HG02938 (cell line): Measurements from ENCODE around the gene KAZALD1.
"Not testable (repeated sequence)": the region's sequence is repeated elsewhere in the genome, so short reads cannot be mapped to it uniquely, and the experiment has no call there.

Source experiments
- ATAC-seq: cut with Tn5 transposase; IDR thresholded peaks from one replicate; pipeline ENCODE4 v1.9.1; 2021; ENCODE audit warnings: mild to moderate bottlenecking, moderate library complexity; ENCODE audit not compliant: unreplicated experiment

KAZALD1 gene

DNA sequence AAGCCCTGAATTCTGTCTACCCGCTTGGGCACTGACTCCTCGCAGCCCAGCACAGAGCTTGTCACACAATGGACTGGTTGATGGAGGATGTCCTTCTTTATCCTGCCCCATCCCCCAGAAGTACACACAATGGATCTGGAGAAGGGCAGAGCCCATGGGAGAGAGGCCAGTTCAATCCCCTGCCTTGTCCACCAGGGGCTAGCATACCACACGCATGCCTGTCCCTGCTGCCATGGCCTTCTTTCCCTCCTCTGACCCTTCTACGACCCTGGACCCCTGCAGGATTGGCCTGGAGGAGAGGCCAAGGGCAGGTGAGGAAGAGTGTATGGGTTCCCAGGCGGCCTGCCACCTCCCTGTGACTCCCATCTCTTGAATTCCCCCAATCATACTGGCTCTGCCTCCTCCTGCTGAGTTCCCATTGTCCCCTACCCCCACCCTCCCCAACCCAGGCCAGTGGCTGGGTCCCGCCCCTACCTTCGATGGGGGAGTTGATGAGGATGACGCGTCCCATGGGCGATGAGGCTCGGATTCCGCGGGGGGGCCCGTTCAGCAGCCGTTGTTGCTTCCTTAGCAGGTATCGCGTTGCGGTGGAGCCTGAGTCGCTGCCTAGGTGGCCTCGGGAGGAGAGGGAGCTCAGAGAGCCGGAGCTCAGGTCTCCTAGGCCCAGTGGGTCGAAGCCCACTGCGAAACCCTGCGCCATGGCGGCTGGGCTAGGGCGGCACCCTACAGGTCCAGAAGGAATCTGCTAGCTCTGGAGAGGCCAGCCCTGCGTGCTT, 32.1 kb upstream of the KAZALD1 start:
- no peak for ATAC-seq

DNA sequence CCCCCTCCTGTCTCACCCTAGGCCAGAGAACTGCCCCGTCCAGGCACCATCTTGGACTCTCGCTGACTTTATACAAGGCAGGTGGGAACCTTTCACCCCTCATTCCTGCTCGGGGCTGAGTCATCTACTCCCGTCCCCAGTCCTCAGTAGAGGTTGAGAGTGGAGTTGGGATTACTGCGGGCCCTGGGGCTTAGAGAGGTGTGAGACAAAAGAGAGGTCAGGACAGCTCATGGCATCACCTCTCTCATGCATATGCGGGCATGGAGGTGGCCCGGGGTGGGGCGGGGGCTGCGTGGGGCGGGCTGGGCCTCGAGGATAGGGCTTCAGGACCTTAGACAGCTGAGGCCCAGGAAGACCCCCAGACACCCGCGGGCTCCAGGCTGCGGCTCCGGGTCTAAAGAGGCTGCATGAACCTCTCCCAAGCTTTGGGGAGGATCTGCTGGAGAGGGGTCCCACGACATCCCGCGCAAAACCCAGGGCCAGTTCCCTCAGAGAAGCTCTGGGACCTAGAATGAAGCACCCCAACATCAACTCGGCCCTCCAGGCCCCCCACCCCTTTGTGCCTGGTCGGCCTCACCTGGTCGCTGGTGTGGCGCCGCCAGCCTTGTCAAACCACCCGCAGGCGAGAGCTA, 31.2 kb upstream of the KAZALD1 start:
- no peak for ATAC-seq

DNA sequence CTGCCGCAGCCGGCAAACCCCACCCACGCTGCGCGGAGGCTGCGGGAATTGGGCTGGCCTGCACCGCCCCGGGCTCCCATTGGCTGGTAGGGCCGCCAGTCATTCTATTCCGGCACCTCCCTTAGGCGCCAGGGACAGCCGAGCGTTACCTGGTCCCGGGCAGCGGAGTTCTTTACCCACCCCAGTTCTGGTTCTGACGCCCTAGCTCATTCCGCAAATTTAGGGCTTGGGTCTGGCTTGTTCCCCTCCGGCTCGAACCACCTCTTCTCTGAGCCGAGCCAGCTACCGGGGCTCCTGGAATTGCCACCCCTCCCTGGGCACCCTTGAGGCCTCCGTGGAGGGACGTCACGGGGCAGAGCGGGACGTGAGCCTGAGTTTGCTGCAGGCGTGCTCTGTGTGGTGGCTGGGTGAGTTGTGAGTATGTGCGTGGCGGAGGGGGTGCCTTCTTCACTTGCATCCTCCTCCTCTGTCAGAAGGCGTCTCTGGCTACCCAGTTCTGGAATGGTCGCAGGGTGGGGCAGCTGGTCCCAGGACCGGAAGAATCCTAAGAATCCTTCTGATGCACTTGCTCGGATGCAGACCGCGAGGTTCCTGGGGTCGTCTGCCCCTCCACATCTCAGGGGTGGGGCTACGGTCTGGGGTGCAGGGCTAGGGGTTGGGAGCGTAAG, 30.5 kb upstream of the KAZALD1 start, which contains the start of the genes PDZD7 and SFXN3:
Gene PDZD7 (minus strand): TSS at position 2 of the 668 bp plus-strand sequence. CDS start 910 bp downstream, outside the sequence.
Gene SFXN3 (plus strand): TSS at position 107 of the 668 bp plus-strand sequence. CDS start 3,461 bp downstream, outside the sequence.
- peak; percentile 71 for ATAC-seq

DNA sequence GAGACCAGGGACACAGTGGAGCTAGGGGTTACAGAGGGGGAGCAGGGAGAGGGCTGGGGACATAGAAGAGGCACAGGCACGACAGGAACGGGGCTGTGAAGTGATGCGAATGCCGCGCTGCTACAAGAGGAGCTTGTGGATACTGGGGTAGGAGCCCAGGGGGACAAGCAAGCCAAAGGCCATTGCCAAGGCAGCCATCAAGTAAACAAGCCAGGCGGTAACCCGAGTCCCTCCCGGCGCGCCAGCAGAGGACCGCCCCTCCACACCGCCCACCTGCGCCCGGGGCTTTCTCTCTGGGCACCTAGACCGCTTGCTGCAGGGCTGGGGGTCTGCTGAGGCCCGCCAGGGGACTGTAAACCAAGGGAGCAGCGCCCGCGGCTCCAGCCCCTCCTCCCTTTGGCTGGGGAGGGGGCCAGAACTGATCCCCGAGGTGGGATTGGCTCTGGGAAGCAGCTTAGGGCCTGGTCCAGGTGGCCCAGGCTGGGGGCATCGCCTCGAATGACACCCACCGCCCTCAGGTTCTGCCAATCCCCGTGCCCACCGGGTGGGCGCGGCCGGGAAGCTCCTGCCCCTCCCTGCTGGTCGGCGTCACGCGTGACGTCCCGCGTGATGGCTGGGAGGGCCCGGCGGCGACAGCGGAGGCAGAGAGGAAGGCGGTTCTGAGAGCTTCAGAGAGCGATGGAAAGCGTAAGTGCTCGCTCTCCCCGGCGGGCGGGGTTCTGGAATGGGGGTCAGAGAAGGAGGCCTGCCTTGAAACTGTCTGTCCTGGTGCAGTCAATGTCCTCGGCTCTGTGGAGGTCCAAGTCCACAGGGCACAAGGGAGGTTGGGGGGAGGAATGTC, 29.8 kb upstream of the KAZALD1 start:
- ATAC-seq = peak; percentile 49

DNA sequence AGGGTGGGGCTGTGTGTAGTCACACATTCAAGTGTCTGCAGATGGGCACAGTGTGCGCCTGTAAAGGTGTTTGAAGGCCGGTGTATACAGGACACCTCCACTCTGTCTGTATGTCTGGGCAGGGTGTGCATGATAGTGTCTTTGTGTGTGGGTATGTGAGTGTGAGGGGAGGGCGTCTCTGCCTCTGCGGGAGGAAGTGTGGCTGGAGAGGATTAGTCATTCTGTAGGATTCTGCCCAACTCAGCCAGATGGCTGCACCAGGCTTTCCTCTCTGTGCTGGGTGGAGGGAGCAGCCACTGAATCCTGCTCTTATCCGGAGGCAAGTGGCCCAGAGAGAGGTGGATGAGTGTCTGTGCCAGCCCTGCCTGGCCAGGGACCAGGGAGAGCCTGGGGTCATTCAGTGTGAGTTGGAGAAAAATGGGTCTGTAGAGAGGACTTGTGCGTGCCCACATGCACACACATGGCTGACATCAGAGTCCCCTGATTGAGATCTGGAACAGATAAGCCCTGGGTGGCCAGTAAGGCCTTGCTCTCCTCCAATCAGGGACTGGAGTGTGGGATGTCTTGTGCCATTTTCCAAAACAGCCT, 29.1 kb upstream of the KAZALD1 start:
- peak; percentile 22 for ATAC-seq

DNA sequence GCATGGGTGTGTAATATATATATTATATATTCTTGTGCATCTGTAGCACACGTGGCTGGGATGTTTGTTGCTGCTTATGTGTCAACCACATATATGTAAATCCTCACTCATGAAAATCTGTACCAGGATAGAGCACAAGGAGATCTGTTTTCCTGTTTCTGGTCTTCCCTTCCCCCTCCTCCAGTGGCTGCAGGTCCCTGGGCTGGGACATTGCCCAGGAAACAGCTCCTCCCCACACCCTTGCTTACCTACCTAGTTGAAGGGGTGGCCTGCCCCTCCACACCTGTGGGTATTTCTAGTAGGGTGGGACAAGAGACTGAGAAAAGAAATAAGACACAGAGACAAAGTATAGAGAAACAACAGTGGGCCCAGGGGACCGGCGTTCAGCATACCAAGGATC, 28.5 kb upstream of the KAZALD1 start:
- ATAC-seq = no peak

DNA sequence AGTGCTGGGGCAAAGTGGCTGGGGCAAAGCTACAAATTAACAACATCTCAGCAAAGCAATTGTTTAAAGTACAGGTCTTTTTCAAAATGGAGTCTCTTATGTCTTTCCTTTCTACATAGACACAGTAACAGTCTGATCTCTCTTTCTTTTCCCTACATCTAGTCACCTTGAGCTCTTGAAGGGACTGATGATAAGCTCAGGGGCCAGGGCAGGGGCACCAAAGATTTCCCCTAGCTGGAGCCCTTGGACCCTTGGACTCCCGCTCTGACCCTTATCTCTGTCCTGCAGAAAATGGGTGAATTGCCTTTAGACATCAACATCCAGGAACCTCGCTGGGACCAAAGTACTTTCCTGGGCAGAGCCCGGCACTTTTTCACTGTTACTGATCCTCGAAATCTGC, 27.4 kb upstream of the KAZALD1 start:
- ATAC-seq = not testable (repeated sequence)

DNA sequence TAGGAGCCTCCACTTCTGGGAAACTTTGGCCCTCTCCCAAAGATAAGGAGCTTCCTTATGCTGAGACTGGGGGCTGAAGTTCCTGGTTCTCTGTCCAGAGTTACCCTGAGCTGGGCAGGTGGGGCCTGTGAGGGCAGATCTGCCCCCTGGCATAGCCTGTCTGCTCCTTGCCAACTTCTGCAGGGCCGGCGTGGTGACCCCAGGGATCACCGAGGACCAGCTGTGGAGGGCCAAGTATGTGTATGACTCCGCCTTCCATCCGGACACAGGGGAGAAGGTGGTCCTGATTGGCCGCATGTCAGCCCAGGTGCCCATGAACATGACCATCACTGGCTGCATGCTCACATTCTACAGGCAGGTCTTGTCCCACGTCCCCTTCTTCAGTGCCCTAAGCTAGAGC, 26.5 kb upstream of the KAZALD1 start:
- ATAC-seq = no peak

DNA sequence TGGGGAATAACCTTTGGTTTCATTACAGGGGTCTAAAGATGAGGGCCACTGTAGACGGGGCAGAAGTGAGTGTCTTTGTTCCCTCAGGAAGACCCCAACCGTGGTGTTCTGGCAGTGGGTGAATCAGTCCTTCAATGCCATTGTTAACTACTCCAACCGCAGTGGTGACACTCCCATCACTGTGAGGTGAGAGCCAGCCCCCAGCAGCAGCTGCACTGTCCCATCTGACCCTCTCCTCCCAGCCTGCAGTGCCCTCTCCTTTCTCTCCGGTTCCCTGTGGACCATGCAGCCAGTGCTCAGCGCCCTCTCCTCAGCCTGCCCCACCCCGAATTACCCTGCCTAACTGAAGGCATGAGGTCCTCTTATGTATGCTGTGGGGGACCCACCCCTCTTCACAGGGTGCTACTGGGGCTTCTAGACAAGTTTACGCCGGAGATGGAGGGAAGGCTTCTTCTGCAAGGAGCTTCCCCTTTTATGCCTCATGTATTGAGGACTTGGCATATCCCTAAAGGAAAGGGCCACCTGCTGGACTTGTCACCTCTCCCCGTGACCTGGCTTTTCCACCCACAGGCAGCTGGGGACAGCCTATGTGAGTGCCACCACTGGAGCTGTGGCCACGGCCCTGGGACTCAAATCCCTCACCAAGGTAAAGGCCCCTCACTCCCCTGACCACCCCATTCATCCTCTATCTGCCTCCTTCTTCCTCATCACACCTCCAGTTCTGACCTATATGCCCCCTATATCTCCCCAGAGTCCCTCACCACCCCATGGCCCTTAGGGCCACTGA, 25.7 kb upstream of the KAZALD1 start:
- ATAC-seq = no peak

DNA sequence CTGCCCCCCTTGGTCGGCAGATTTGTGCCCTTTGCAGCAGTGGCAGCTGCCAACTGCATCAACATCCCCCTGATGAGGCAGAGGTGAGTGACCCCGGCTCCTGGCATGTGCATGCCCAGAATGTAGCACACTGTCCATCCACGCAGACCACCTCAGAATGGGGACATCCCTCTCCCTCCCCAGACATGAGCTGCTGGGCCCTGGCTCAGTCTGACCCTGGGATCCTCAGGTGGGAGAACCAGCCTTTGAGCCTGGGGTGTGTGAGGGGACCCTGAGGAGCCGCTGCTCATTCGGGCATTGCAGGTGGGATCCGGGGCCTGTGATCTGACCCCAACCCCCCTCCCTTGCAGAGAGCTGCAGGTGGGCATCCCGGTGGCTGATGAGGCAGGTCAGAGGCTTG, 25.1 kb upstream of the KAZALD1 start:
- ATAC-seq = no peak

DNA sequence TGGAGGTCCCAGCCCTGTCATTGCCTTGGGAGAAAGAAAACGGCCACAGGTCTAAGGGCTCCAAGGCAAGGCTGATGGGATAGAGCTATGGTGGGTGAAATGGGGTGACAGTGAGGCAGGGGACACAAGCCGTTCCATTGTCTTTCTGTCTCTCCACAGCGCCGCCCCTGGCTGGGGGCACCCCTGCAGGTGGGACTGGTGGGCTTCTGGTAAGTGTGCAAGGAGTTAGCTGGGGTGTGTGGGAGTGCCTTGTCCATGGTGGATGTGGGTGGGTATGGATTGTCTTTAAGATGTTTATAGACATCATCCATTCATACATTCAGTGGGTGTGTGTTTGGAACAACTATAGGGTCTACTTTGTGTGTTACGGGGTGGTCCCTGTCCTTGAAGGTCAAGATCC, 23.3 kb upstream of the KAZALD1 start:
- ATAC-seq = no peak

DNA sequence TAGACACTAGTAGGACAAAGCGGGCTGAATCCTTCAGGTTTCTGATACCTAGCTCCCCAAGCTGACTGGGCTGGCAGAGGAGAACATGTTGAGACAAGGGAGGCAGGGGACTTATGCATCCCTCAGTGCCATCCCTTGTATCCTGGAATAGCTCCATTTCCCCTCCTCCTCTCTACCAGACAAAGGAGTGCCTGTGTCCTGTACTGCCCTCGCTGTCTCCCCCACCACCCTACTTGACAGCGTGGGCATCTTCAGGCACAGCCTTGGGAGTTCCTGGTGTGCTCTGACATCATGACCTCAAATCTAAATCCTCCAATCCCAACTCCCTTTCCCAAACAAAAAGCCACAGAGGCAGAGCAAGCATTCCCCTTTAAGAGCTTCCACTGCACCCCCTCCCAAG, 21.7 kb upstream of the KAZALD1 start:
- no peak for ATAC-seq

DNA sequence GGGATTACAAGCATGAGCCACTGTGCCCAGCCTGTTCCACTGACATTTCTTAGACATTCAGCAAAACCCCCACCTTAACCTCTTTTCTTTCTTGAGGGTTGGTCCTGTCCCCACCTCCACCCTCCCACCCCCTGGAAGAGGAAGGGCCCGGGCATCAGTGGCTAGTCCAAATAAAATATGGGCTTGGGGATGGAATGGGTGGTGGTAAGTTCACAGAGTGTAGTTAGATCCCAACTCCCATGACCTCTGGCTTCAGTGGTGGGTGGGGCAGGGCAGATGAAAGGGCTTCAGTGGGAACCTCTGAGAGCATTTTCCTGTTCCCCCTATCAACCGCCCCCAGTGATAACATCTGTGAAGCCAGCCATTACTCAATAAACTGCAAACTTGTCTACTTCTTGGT, 20.9 kb upstream of the KAZALD1 start:
- no peak for ATAC-seq

DNA sequence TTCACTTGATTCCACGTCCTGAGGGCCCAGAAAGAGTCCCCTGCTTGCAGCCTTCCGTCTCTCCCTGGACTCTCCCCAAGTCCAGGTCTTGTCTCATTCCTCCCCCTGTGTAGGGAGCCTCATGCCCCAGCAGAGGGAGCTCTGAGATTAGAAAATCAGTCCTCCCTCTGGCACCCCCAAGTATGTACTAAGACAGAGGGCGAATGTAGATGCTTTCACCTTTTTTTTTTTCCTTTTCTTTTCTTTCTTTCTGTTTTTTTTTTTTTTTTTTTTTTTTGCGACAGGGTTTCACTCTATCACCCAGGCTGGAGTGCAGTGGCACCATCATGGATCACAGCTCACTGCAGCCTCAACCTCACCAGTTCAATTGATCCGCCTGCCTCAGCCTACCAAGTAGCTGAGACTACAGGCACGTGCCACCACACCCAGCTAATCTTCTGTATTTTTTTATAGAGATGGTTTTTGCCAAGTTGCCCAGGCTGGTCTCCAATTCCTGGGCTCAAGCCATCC, 20.5 kb upstream of the KAZALD1 start:
- peak; percentile 60 for ATAC-seq

DNA sequence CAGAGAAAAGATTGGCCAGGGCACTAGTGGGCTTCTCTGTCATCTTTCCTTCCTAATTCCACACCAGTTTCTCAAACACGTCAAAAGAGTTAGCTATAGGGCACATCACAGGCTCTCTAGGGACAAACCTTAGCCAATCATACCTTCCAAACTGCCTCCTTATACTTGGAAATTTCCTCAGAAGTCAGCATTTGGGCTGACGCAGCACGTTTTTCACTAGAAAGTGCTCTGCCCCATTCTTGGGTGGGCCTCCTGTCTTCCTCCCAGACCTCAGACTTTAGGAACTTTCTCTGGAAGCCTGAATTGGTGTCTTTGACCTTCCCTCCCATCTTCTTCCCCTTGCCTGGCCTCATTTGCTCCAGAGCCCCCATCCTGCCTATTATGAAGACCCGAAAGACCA, 19.7 kb upstream of the KAZALD1 start:
- no peak for ATAC-seq

DNA sequence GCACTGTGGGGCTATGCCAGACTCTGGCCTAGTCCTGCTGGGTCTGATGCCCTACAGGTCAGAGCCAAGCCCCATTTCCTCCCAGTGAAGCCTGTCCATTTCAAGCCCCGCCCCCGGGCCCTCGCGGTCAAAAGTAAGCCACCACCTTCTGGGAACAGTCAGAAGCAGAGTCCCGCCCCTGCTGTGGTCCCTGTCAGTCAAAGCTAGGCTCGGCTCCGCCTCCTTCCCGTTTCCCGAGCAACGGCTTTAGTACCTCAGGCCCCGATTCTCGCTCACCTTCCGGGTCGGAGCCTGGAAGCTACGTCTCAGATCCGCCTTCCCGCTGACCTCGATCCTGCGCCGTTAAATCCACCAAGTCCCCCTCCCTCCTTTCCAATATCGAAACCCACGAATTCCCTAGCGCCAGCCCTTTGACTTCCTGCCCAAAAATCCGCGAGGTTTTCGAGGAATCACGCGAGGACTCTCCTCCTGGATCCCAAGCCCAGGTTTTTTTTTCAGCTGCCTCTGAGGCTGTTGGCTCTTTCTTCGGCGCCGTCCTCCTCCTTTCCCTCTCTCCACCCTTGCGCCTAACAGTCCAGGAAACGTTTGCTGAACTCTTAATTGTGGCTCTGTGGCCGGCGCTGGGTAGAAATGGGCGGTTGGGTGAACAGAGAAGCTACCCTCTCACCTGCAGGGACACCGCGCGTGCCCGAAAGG, 19.0 kb upstream of the KAZALD1 start:
- ATAC-seq = peak; percentile 87

DNA sequence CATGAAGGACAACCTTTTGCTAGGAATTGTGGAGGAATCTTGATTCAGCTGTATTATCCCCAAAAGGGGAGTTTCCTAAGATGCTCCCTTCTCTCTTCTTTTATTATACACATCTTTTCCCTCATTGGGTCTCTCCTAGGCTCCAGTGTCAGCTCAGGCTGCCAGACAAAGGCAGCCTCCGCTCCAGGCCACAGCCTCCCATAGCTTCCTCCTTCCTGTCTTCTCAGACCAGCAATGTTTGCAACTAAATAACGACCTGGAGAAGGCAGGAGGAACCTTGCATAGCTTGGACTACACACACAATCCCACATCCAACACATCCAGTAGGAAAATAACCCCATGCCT, 18.5 kb upstream of the KAZALD1 start:
- ATAC-seq = no peak

DNA sequence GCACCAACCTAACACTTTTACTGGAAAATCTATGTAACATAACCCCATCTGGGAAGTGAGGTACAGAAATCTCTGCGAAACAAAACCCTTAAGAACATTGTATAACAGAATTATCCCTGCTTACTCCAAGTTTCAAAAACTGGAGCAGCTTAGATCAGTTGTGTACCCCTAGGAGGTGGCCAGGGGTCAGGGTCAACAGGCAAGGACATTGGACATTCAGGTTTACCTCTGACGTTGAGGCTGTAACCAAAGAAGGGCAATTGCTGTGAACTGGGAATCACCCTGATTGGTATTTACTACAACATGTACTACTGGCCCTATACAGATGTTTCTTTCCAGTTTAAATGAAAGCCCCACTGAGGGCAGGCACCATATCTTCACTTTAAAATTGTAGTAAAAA, 17.7 kb upstream of the KAZALD1 start:
- no peak for ATAC-seq
